ENCODE results near the gene LRFN4.

Gene LRFN4

DNA sequence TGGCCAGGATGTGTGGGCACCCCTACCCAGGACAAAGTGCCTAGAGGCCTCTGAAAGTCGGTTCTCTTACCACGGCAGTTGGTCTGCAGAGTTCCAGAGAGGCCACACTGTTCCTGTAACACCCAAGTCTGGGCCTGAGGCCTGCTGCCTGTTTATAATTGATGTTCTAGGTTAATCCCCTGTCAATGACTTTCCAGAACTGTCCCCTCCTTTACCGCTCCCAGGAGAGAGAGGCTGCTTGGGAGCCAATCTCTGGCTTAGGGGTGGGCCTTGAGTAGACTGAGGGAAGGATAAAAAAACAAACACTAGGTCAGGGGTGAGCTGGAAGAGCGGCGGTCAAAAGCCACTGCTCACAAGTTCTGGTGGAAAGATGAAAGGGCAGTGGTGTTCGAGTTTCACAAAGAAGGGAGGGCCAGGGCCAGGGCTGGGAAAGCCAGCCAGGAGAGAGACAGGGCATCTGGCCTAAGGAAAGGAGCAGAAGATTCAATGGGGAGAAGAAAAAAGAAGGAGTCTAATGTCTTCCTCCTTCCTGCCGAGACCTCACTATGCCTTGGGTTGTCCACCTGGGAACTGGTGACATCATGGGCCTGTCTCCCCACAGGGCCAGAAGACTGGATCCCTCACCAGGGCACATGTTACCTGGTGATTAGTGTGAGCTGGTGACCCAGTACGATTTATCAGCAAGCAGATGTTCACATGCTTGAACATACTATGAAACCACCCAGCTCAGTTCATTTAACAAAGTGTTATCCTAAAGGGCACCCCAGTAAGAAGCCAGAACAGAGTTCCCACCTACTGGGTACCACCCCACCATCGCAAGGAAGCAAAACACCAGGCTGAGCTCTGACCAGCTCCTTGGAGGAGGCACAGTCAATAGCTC lies 51.1 kb downstream of the LRFN4 start (continued):
- TF ChIP-seq OSR1 (CRISPR knock-in tag; IDR thresholded peaks at IDR 0.05) (no peak), PPARA (CRISPR knock-in tag; IDR thresholded peaks at IDR 0.05; ENCODE audit: borderline replicate concordance) (no peak), CSDC2 (CRISPR knock-in tag; IDR thresholded peaks at IDR 0.05) (no peak), CSRNP3 (CRISPR knock-in tag; IDR thresholded peaks at IDR 0.05) (no peak), POU6F1 (CRISPR knock-in tag; IDR thresholded peaks at IDR 0.05; ENCODE audit: borderline replicate concordance, low read depth) (no peak), ARNTL (CRISPR knock-in tag; IDR thresholded peaks at IDR 0.05; ENCODE audit: borderline replicate concordance, low read depth) (no peak), TOX (CRISPR knock-in tag; IDR thresholded peaks at IDR 0.05; ENCODE audit: borderline replicate concordance) (no peak)

GRCh38 chr11:66909181-66909580 lies 52.3 kb downstream of the LRFN4 start:
- no peak for ATAC-seq
- no peak for TF ChIP-seq RARB (CRISPR knock-in tag; IDR thresholded peaks at IDR 0.05)
- no peak for TF ChIP-seq ZNF8 (CRISPR knock-in tag; IDR thresholded peaks at IDR 0.05)
- no peak for TF ChIP-seq PATZ1 (CRISPR knock-in tag; IDR thresholded peaks at IDR 0.05; ENCODE audit: borderline replicate concordance)
- no peak for TF ChIP-seq SNAI2 (CRISPR knock-in tag; IDR thresholded peaks at IDR 0.05)

- no peak for ATAC-seq
- TF ChIP-seq OSR1 (CRISPR knock-in tag; IDR thresholded peaks at IDR 0.05): no peak
- TF ChIP-seq ZNF565 (CRISPR knock-in tag; conservative IDR thresholded peaks at IDR 0.05; ENCODE audit: low read depth): no peak
- no peak for TF ChIP-seq ESRRG (CRISPR knock-in tag; IDR thresholded peaks at IDR 0.05)
- TF ChIP-seq PPARA (CRISPR knock-in tag; IDR thresholded peaks at IDR 0.05; ENCODE audit: borderline replicate concordance): no peak
- no peak for TF ChIP-seq TOX (CRISPR knock-in tag; IDR thresholded peaks at IDR 0.05; ENCODE audit: borderline replicate concordance)
- TF ChIP-seq, protein P1, sequence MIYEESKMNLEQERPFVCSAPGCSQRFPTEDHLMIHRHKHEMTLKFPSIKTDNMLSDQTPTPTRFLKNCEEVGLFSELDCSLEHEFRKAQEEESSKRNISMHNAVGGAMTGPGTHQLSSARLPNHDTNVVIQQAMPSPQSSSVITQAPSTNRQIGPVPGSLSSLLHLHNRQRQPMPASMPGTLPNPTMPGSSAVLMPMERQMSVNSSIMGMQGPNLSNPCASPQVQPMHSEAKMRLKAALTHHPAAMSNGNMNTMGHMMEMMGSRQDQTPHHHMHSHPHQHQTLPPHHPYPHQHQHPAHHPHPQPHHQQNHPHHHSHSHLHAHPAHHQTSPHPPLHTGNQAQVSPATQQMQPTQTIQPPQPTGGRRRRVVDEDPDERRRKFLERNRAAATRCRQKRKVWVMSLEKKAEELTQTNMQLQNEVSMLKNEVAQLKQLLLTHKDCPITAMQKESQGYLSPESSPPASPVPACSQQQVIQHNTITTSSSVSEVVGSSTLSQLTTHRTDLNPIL (CRISPR knock-in tag; IDR thresholded peaks at IDR 0.05; ENCODE audit: low read depth): no peak
- no peak for TF ChIP-seq CSDC2 (CRISPR knock-in tag; IDR thresholded peaks at IDR 0.05)
- no peak for TF ChIP-seq POU6F1 (CRISPR knock-in tag; IDR thresholded peaks at IDR 0.05; ENCODE audit: borderline replicate concordance, low read depth)
- no peak for TF ChIP-seq ARNTL (CRISPR knock-in tag; IDR thresholded peaks at IDR 0.05; ENCODE audit: borderline replicate concordance, low read depth)
- no peak for TF ChIP-seq PATZ1 (CRISPR knock-in tag; IDR thresholded peaks at IDR 0.05; ENCODE audit: borderline replicate concordance)
- TF ChIP-seq GLIS3 (CRISPR knock-in tag; IDR thresholded peaks at IDR 0.05): no peak
- TF ChIP-seq ZC3H10 (CRISPR knock-in tag; IDR thresholded peaks at IDR 0.05): no peak
- TF ChIP-seq ISL1 (CRISPR knock-in tag; IDR thresholded peaks at IDR 0.05): no peak
- TF ChIP-seq BACH2 (CRISPR knock-in tag; IDR thresholded peaks at IDR 0.05; ENCODE audit: borderline replicate concordance): no peak
Observed at GRCh38 chr11:66910016-66910415, 53.2 kb downstream of the LRFN4 start.

Data from SK-N-SH treated with all-trans-retinoic acid at 6 μM for 48 hours (cell line).